IMR-90 (cell line): Measurements from ENCODE around the gene RXYLT1. TPM values are rescaled to one million over a fixed set of nuclear protein-coding genes. Genes with fewer than 3 reads are reported as not detected.

Experiments used
- ATAC-seq: fragments of 200-7000 bp; cut with Tn5 transposase; 2 replicates; pipeline ENCODE4 v1.9.1; 2020; ENCODE audit warnings: low read depth, mild to moderate bottlenecking, moderate library complexity
- BruUV-seq: library from RNA; stranded (reverse); fragments of 400-500 nt; replicated peaks from 2 replicates; lab custom pipeline; 2021; lab: Mats Ljungman, UMichigan
- CTCF ChIA-PET: fragments of 300-600 bp; formaldehyde crosslinking; extraction: SDS; loops from one replicate; lab custom pipeline; 2021; ENCODE audit warnings: antibody characterized with exemption; lab: Yijun Ruan, JAX
- POLR2A ChIA-PET: fragments of 300-600 bp; sonication (Branson Sonifier 250); formaldehyde crosslinking; loops from one replicate; lab custom pipeline; 2022; ENCODE audit warnings: antibody characterized with exemption; ENCODE audit not compliant: unreplicated experiment; lab: Charles Lee
- DNase-seq: peaks from one replicate; pipeline ENCODE4 v3.0.0; 2013
- H2AFZ ChIP-seq: replicated peaks from 2 replicates; pipeline ENCODE3; 2013; ENCODE audit warnings: low read length, mild to moderate bottlenecking; ENCODE audit not compliant: poor library complexity
- H2AK5ac ChIP-seq: 2 replicates; pipeline ENCODE4 v1.6.1; 2013; ENCODE audit warnings: low read depth, low read length, inconsistent platforms
- H2AK9ac ChIP-seq: replicated peaks from 2 replicates; pipeline ENCODE3; 2013; ENCODE audit warnings: mild to moderate bottlenecking, low read depth, low read length, moderate library complexity; ENCODE audit not compliant: poor library complexity
- H2BK120ac ChIP-seq: 2 replicates; pipeline ENCODE4 v1.6.1; 2013; ENCODE audit warnings: low read depth, low read length, inconsistent platforms
- H2BK15ac ChIP-seq: 3 replicates; pipeline ENCODE4 v1.6.1; 2013; ENCODE audit warnings: low read depth, low read length, inconsistent platforms
- H2BK20ac ChIP-seq: 2 replicates; pipeline ENCODE4 v1.6.1; 2013; ENCODE audit warnings: low read depth, mild to moderate bottlenecking, inconsistent platforms, low read length, moderate library complexity
- H2BK5ac ChIP-seq: 2 replicates; pipeline ENCODE4 v1.6.1; 2013; ENCODE audit warnings: mild to moderate bottlenecking, low read depth, low read length, inconsistent platforms; ENCODE audit not compliant: poor library complexity, severe bottlenecking
- H3K14ac ChIP-seq: replicated peaks from 2 replicates; pipeline ENCODE4 v1.6.1; 2013; ENCODE audit warnings: low read depth, low read length, inconsistent platforms
- H3K18ac ChIP-seq: 2 replicates; pipeline ENCODE4 v1.6.1; 2013; ENCODE audit warnings: low read depth, low read length, control low read depth
- H3K23ac ChIP-seq: 2 replicates; pipeline ENCODE4 v1.6.1; 2013; ENCODE audit warnings: low read depth, low read length, inconsistent platforms
- H3K27ac ChIP-seq: 2 replicates; pipeline ENCODE4 v1.5.1; 2013; ENCODE audit warnings: mild to moderate bottlenecking, control low read depth, low read length; ENCODE audit not compliant: insufficient read depth
- H3K27me3 ChIP-seq: 2 replicates; pipeline ENCODE4 v1.6.1; 2013; ENCODE audit warnings: low read length; ENCODE audit not compliant: control insufficient read depth, insufficient read depth
- H3K36me3 ChIP-seq: 2 replicates; pipeline ENCODE4 v1.6.1; 2013; ENCODE audit warnings: low read length, mixed read lengths; ENCODE audit not compliant: control insufficient read depth, insufficient read depth
- H3K4ac ChIP-seq: 2 replicates; pipeline ENCODE4 v1.6.1; 2013; ENCODE audit warnings: low read depth, low read length, inconsistent platforms
- H3K4me1 ChIP-seq: 2 replicates; pipeline ENCODE4 v1.6.1; 2013; ENCODE audit warnings: low read length, mixed read lengths; ENCODE audit not compliant: control insufficient read depth, insufficient read depth
- H3K4me2 ChIP-seq: 2 replicates; pipeline ENCODE4 v1.6.1; 2013; ENCODE audit warnings: low read depth, mild to moderate bottlenecking, control low read depth, low read length, moderate library complexity
- H3K4me3 ChIP-seq: 2 replicates; pipeline ENCODE4 v1.5.1; 2013; ENCODE audit warnings: low read depth, mild to moderate bottlenecking, control low read depth, low read length, moderate library complexity; ENCODE audit not compliant: insufficient read depth
- H3K56ac ChIP-seq: 2 replicates; pipeline ENCODE4 v1.6.1; 2013; ENCODE audit warnings: low read length, inconsistent platforms; ENCODE audit not compliant: insufficient read depth; ENCODE audit errors: extremely low read depth
- H3K79me1 ChIP-seq, 2 experiments: 2 replicates each; pipeline ENCODE4 v1.6.1; 2013; ENCODE audit warnings: low read length in 2 of 2, inconsistent platforms in 1 of 2, low read depth in 1 of 2
- H3K9ac ChIP-seq: 2 replicates; pipeline ENCODE4 v1.6.1; 2013; ENCODE audit warnings: low read depth, low read length, control low read depth
- H3K9me1 ChIP-seq: 2 replicates; pipeline ENCODE4 v1.6.1; 2013; ENCODE audit warnings: low read length, inconsistent platforms; ENCODE audit not compliant: insufficient read depth
- H3K9me3 ChIP-seq: 2 replicates; pipeline ENCODE4 v1.6.1; 2013; ENCODE audit warnings: low read length; ENCODE audit not compliant: control insufficient read depth, insufficient read depth
- H4K20me1 ChIP-seq: 2 replicates; pipeline ENCODE4 v1.6.1; 2013; ENCODE audit warnings: low read length, inconsistent platforms; ENCODE audit not compliant: insufficient read depth
- H4K5ac ChIP-seq: 2 replicates; pipeline ENCODE4 v1.6.1; 2013; ENCODE audit warnings: mild to moderate bottlenecking, low read depth, low read length, control low read depth
- H4K8ac ChIP-seq, 2 experiments: 2 replicates each; pipeline ENCODE4 v1.6.1; 2013; ENCODE audit warnings: low read depth in 2 of 2, low read length in 2 of 2, control low read depth in 1 of 2, inconsistent platforms in 1 of 2
- H4K91ac ChIP-seq: 2 replicates; pipeline ENCODE4 v1.6.1; 2013; ENCODE audit warnings: low read depth, low read length, inconsistent platforms; ENCODE audit not compliant: insufficient read depth
- BHLHE40 ChIP-seq: fragments of 150-350 bp; IDR thresholded peaks from 2 replicates; pipeline ENCODE4 v1.6.1; 2016; ENCODE audit warnings: mild to moderate bottlenecking, low read depth, low read length
- CHD1 ChIP-seq: IDR thresholded peaks from 2 replicates; pipeline ENCODE4 v1.6.1; 2012; ENCODE audit warnings: low read depth, low read length, improper control_type of control experiment
- FOS ChIP-seq: fragments of 150-350 bp; IDR thresholded peaks from 2 replicates; pipeline ENCODE4 v1.6.1; 2016; ENCODE audit warnings: low read depth, low read length
- MAFK ChIP-seq: IDR thresholded peaks from 2 replicates; pipeline ENCODE4 v1.6.1; 2012; ENCODE audit warnings: low read depth, low read length, improper control_type of control experiment
- MAZ ChIP-seq: IDR thresholded peaks from 2 replicates; pipeline ENCODE4 v1.6.1; 2012; ENCODE audit warnings: low read depth, mild to moderate bottlenecking, low read length, improper control_type of control experiment, moderate library complexity, borderline replicate concordance
- MXI1 ChIP-seq: IDR thresholded peaks from 2 replicates; pipeline ENCODE4 v1.6.1; 2012; ENCODE audit warnings: low read depth, mild to moderate bottlenecking, low read length, moderate library complexity, borderline replicate concordance
- POLR2A ChIP-seq: IDR thresholded peaks from 2 replicates; pipeline ENCODE4 v1.6.1; 2012; ENCODE audit warnings: mild to moderate bottlenecking, low read depth, low read length
- RAD21 ChIP-seq: IDR thresholded peaks from 2 replicates; pipeline ENCODE4 v1.6.1; 2012; ENCODE audit warnings: low read length, improper control_type of control experiment
- RCOR1 ChIP-seq: IDR thresholded peaks from 2 replicates; pipeline ENCODE4 v1.6.1; 2012; ENCODE audit warnings: mild to moderate bottlenecking, low read length, improper control_type of control experiment; ENCODE audit not compliant: insufficient replicate concordance
- RFX5 ChIP-seq: IDR thresholded peaks from 2 replicates; pipeline ENCODE4 v1.8.0; 2012; ENCODE audit warnings: low read depth, mild to moderate bottlenecking, low read length, moderate library complexity
- SMC3 ChIP-seq: fragments of 150-350 bp; IDR thresholded peaks from 2 replicates; pipeline ENCODE4 v1.6.1; 2016; ENCODE audit warnings: low read depth, mild to moderate bottlenecking, antibody characterized with exemption, low read length, moderate library complexity
- WGBS, 2 experiments: methylation state at CpG; one replicate each; pipeline versions ENCODE4 v1.1.5 to v1.1.7; 2013; ENCODE audit warnings: missing lambda C conversion rate in 2 of 2; ENCODE audit not compliant: insufficient read length in 1 of 2; ENCODE audit errors: extremely low coverage in 2 of 2; 5-methylcytosine and 5-hydroxymethylcytosine counted together
- dilution Hi-C: fragments of 300-500 bp; cut with HindIII; formaldehyde crosslinking; loops from one replicate; pipeline ENCODE4 v1.14.3; 2018; ENCODE audit warnings: low sequenced_read_pairs; ENCODE audit not compliant: unreplicated experiment
- in situ Hi-C: fragments of 300-500 bp; cut with MboI; formaldehyde crosslinking; loops from 3 replicates; pipeline ENCODE4 v1.14.3; 2019; ENCODE audit warnings: low sequenced_read_pairs, inconsistent platforms, mixed read lengths
- intact Hi-C: fragments of 100-400 bp; cut with micrococcal nuclease; formaldehyde crosslinking; loops from 2 replicates; pipeline ENCODE4 v1.10.0; 2022
- polyA plus RNA-seq, 3 experiments: library from polyadenylated mRNA; depleted of rRNA; stranded (reverse); fragments of >200 nt; gene quantifications; 2 replicates each; pipeline ENCODE4 v1.2.3, GENCODE V29; 2012; ENCODE audit warnings: low replicate concordance in 1 of 3
- total RNA-seq: library from RNA; depleted of rRNA; stranded (reverse); fragments of >200 nt; gene quantifications from 2 replicates; pipeline ENCODE4 v1.2.3, GENCODE V29; 2012
- TF ChIP-seq, protein P1 (sequence below): fragments of 150-350 bp; IDR thresholded peaks from 2 replicates; pipeline ENCODE4 v1.6.1; 2017; ENCODE audit warnings: mild to moderate bottlenecking, antibody characterized with exemption, low read length, low read depth

RXYLT1 gene
- total and polyA plus RNA-seq, 2 of the 4 experiments (the other 2 are of a cell fraction), result 9.0 to 9.5 TPM

DNA sequence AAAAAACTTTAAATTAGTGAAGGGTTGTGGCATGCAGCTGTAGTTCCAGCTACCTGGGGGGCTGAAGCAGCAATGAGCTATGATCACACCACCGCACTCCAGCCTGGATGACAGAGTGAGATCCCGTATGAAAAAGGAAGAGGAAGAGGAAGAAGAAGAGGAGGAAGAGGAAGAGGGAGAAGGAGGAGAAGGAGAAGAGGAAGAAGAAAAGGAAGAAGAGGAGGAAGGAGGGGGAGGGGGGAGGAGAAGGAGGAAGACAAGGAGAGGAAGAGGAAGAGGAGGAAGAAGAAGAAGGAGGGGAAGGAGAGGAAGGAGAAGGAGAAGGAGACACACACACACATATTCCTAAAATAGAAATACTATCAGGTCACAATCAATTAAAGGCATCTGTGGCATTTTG lies 32.0 kb downstream of the RXYLT1 start:
- Histone ChIP-seq H2AK9ac (no peak overlapping the region), H2AK5ac (no peak overlapping the region), H4K91ac (no peak overlapping the region), H4K8ac (no peak overlapping the region), H3K9ac (no peak overlapping the region), H3K9me1 (peaks cover 5% of the 10 kb centered on the region; the same call in 1 of the 2 replicates), H3K4ac (no peak overlapping the region), H3K27me3 (no peaks in the 10 kb centered on the region), H3K27ac (no peak overlapping the region), H3K4me1 (0 out of 2 replicates have a peak, but pooled peaks cover 2% of the 10 kb centered on the region), H3K4me2 (no peak overlapping the region), H3K4me3 (no peak overlapping the region), H3K36me3 (peaks cover 3% of the 10 kb centered on the region; the same call in 1 of the 2 replicates), H3K18ac (no peak overlapping the region), H3K23ac (no peak overlapping the region), H3K14ac (no peak overlapping the region), H2BK20ac (no peak overlapping the region), H2BK15ac (no peak overlapping the region), H2BK120ac (no peak overlapping the region), H3K56ac (no peak overlapping the region), H3K79me1 (no peaks in the 10 kb centered on the region), H2BK5ac (no peak overlapping the region), H4K5ac (no peak overlapping the region), H3K9me3 (no peaks in the 10 kb centered on the region), H4K20me1 (no peaks in the 10 kb centered on the region), H2AFZ (no peak overlapping the region)
- dilution Hi-C loops, result no loop called here
- intact Hi-C loops, result no loop called here
- TF ChIP-seq MXI1 (no peak), MAZ (no peak), FOS (no peak), RCOR1 (no peak), CHD1 (no peak), RFX5 (no peak), SMC3 (no peak), RAD21 (no peak), POLR2A (no peak), BHLHE40 (no peak), MAFK (no peak)
- TF ChIP-seq, protein P1, sequence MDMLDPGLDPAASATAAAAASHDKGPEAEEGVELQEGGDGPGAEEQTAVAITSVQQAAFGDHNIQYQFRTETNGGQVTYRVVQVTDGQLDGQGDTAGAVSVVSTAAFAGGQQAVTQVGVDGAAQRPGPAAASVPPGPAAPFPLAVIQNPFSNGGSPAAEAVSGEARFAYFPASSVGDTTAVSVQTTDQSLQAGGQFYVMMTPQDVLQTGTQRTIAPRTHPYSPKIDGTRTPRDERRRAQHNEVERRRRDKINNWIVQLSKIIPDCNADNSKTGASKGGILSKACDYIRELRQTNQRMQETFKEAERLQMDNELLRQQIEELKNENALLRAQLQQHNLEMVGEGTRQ, result no peak
- in situ Hi-C loops, result no loop called here
- no peak for ATAC-seq
- ChIA-PET POLR2A (no interaction called here), CTCF (interaction anchor here (0.7 kb wide), 1 partner anchor 283 kb away, joined by 5 read pairs; no protein-coding TSS in a partner anchor)
- BruUV-seq, result no TSS peak
- WGBS, 2 experiments, result 100% methylated on average over 1 of the region's 2 CpGs; no CpG with 5 or more reads in 1 of the 2 experiments
- no peak for DNase-seq
